HG03378 (cell line): ENCODE measurements around the gene RAF1.
"Not testable (repeated sequence)": the region's sequence is repeated elsewhere in the genome, so short reads cannot be mapped to it uniquely, and the experiment has no call there.

ENCODE experiments used
- ATAC-seq: cut with Tn5 transposase; IDR thresholded peaks from one replicate; pipeline ENCODE4 v1.9.1; 2021; ENCODE audit warnings: mild to moderate bottlenecking, moderate library complexity; ENCODE audit not compliant: unreplicated experiment

Gene RAF1

GRCh38 chr3:12562451-12562850 lies 101.5 kb downstream of the RAF1 start:
- no peak for ATAC-seq

- ATAC-seq, result no peak
Observed at GRCh38 chr3:12561397-12561796, 102.5 kb downstream of the RAF1 start.

- ATAC-seq, result peak; percentile 68
Observed at GRCh38 chr3:12560505-12561190, 103.3 kb downstream of the RAF1 start.

GRCh38 chr3:12559520-12559919 lies 104.4 kb downstream of the RAF1 start:
- ATAC-seq, result no peak

GRCh38 chr3:12558706-12559105 lies 105.2 kb downstream of the RAF1 start:
- ATAC-seq, result no peak

GRCh38 chr3:12557473-12558100 lies 106.3 kb downstream of the RAF1 start:
- no peak for ATAC-seq

- peak; percentile 43 for ATAC-seq
Observed at GRCh38 chr3:12556690-12557472, 107.0 kb downstream of the RAF1 start, which contains the start of gene MKRN2. Gene MKRN2, plus strand, starts transcription at chr3:12557087. Its CDS starts 64 bp downstream, at chr3:12557151.

GRCh38 chr3:12556314-12556689 lies 107.6 kb downstream of the RAF1 start:
- ATAC-seq, result no peak

GRCh38 chr3:12553921-12554391 lies 110.0 kb downstream of the RAF1 start:
- no peak for ATAC-seq

GRCh38 chr3:12549971-12550760 lies 113.8 kb downstream of the RAF1 start:
- no peak for ATAC-seq

GRCh38 chr3:12545473-12545791 lies 118.5 kb downstream of the RAF1 start, which contains the start of gene MKRN2OS:
Gene MKRN2OS, minus strand, starts transcription at chr3:12545499. Its CDS starts 35 bp downstream, at chr3:12545464.
- no peak for ATAC-seq

GRCh38 chr3:12544652-12545472 lies 119.1 kb downstream of the RAF1 start:
- ATAC-seq, result no peak

GRCh38 chr3:12543497-12543896 lies 120.4 kb downstream of the RAF1 start:
- not testable (repeated sequence) for ATAC-seq

GRCh38 chr3:12541625-12542024 lies 122.3 kb downstream of the RAF1 start:
- ATAC-seq, result no peak

GRCh38 chr3:12536423-12536822 lies 127.5 kb downstream of the RAF1 start:
- no peak for ATAC-seq
